Measurements from ENCODE around the gene ELAC1. TPM values are rescaled to one million over a fixed set of nuclear protein-coding genes. Genes with fewer than 3 reads are reported as not detected.

The ELAC1 gene
- total and polyA plus RNA-seq, 2 of the 8 experiments (the other 6 are each of a cell fraction or from before 2014, with no cell fraction given), result 2.3 to 3.4 TPM

DNA sequence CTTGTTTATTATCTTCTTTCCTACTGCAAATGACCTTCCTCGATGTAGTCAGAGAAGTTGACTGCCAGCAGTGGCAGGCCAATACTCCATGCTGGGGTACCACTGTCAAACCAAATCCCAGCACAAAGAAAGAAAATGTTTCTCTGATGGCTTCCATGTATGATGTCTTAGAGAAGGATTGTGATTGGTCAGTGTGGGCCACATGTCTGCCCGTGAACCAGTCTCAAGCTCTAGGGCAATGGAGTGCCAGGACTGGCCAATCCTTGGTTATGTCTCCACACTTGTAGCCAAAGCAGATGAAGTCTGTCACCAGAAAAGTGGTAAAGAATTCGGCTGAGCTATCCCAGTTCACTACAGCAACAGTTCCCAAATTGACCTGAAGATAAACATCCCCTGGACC, 44.6 kb downstream of the ELAC1 start:
- POLR2A ChIA-PET (ENCODE audit: partially characterized antibody), result no interaction called here
- no peaks in the 10 kb centered on the region for H3K9me3 ChIP-seq (ENCODE audit: insufficient read depth in 2 of 2, low read depth in 1 of 2, low read length in 1 of 2)
- no peak overlapping the region for H3K9ac ChIP-seq (replicated peaks in 1 of 4; ENCODE audit: extremely low read depth in 1 of 4, low read depth in 3 of 4, low read length in 3 of 4)
- no peak overlapping the region for H3K4me3 ChIP-seq (ENCODE audit: extremely low read depth in 1 of 4, insufficient read depth in 2 of 4, low read depth in 3 of 4, low read length in 4 of 4)
- no peak overlapping the region for H3K4me2 ChIP-seq (ENCODE audit: insufficient read depth in 1 of 2, low read depth in 2 of 2, low read length in 2 of 2)
- H3K23me2 ChIP-seq (ENCODE audit: low read depth, low read length), result no peaks in the 10 kb centered on the region; the same call in 1 of the 2 replicates
- no peak overlapping the region for H2BK12ac ChIP-seq (ENCODE audit: low read depth, low read length)
- H2BK5ac ChIP-seq (ENCODE audit: low read depth, low read length), result no peak overlapping the region
- WGBS, 2 experiments (ENCODE audit: extremely low coverage in 1 of 2, insufficient coverage in 1 of 2, insufficient read length in 1 of 2, insufficient replicate concordance in 2 of 2, low coverage in 1 of 2, low lambda C conversion rate in 2 of 2, missing lambda C conversion rate in 1 of 2), result 92% methylated on average over 3 of the region's 3 CpGs; no CpG with 5 or more reads in 1 of the 2 experiments
- H3K79me2 ChIP-seq (ENCODE audit: control insufficient read depth in 1 of 2, insufficient read depth in 2 of 2, low read length in 2 of 2), result no peaks in the 10 kb centered on the region
- H3K14ac ChIP-seq (ENCODE audit: insufficient read length), result no peak overlapping the region
- no peak for FAIRE-seq
- H4K5ac ChIP-seq (ENCODE audit: insufficient read length, low read depth, low read length), result no peak overlapping the region
- H3K27ac ChIP-seq (ENCODE audit: low read depth, low read length), result no peak overlapping the region
- no peaks in the 10 kb centered on the region for H3K27me3 ChIP-seq (replicated peaks in 1 of 4; ENCODE audit: control insufficient read depth in 3 of 4, extremely low read depth in 1 of 4, insufficient read depth in 3 of 4, low read length in 3 of 4)
- CTCF ChIA-PET (ENCODE audit: partially characterized antibody), result interaction anchor here (0.7 kb wide), 1 partner anchor 25 kb away, joined by 3 read pairs; no protein-coding TSS in a partner anchor
- H4K20me1 ChIP-seq (replicated peaks in 1 of 2; ENCODE audit: control insufficient read depth in 1 of 2, insufficient read depth in 2 of 2, low read length in 2 of 2), result no peaks in the 10 kb centered on the region
- H2AK5ac ChIP-seq (ENCODE audit: low read depth, low read length), result no peak overlapping the region
- no peak overlapping the region for H4K8ac ChIP-seq (ENCODE audit: extremely low read depth, insufficient read depth, low read length)
- no peak overlapping the region for H2BK15ac ChIP-seq (ENCODE audit: low read length)
- no peak overlapping the region for H2BK20ac ChIP-seq (ENCODE audit: low read length)
- H3K79me1 ChIP-seq (ENCODE audit: low read depth, low read length), result no peaks in the 10 kb centered on the region
- H3K4ac ChIP-seq (replicated peaks; ENCODE audit: insufficient read length, low read depth, low read length), result no peak overlapping the region
- no peaks in the 10 kb centered on the region for H3K36me3 ChIP-seq (ENCODE audit: control insufficient read depth in 2 of 4, insufficient read depth in 4 of 4, low read length in 3 of 4)
- H2BK120ac ChIP-seq (replicated peaks; ENCODE audit: low read depth, low read length), result no peak overlapping the region
- no peak for DNase-seq (ENCODE audit: low read depth in 1 of 2, low spot score in 2 of 2)
- H2AFZ ChIP-seq (ENCODE audit: low read length), result no peak overlapping the region
- peaks cover 2 to 16% (median 5%) of the 10 kb centered on the region in 4 experiments; a peak in 6 of 7 replicates for H3K4me1 ChIP-seq (replicated peaks in 1 of 4; ENCODE audit: control insufficient read depth in 3 of 4, insufficient read depth in 4 of 4, low read length in 3 of 4)
- no peak overlapping the region for H3K23ac ChIP-seq (ENCODE audit: insufficient read length)
- no peak overlapping the region for H3K18ac ChIP-seq (ENCODE audit: extremely low read depth, low read length)
- H3K56ac ChIP-seq (replicated peaks; ENCODE audit: insufficient read length, low read depth, low read length), result no peak overlapping the region
- H4K91ac ChIP-seq (replicated peaks; ENCODE audit: insufficient read length, low read length), result no peak overlapping the region
- no peak for TF ChIP-seq SUZ12 (IDR thresholded peaks at IDR 0.05; ENCODE audit: low read length)
- no peak for TF ChIP-seq POU5F1 (IDR thresholded peaks at IDR 0.05; ENCODE audit: low read depth, low read length)
- TF ChIP-seq, protein P1, sequence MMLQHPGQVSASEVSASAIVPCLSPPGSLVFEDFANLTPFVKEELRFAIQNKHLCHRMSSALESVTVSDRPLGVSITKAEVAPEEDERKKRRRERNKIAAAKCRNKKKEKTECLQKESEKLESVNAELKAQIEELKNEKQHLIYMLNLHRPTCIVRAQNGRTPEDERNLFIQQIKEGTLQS (IDR thresholded peaks at IDR 0.05; ENCODE audit: insufficient read depth, low read depth, low read length), result no peak
- TF ChIP-seq FOSL1 (IDR thresholded peaks at IDR 0.05; ENCODE audit: insufficient read depth, low read depth, low read length), result no peak
- no peak for TF ChIP-seq CHD2 (IDR thresholded peaks at IDR 0.05; ENCODE audit: low read length)
- TF ChIP-seq CBX5 (IDR thresholded peaks at IDR 0.05; ENCODE audit: low read depth, low read length), result no peak
- TF ChIP-seq BRCA1 (IDR thresholded peaks at IDR 0.05; ENCODE audit: low read depth, low read length), result no peak

Measured in H1 (cell line).